RPMI7951 (cell line): Measurements from ENCODE around the gene COX5A. TPM values are rescaled to one million over a fixed set of nuclear protein-coding genes. Genes with fewer than 3 reads are reported as not detected.
"Not testable (repeated sequence)": the region's sequence is repeated elsewhere in the genome, so short reads cannot be mapped to it uniquely, and the experiment has no call there.

ENCODE experiments used
- DNase-seq: peaks from one replicate; pipeline ENCODE4 v3.0.0-alpha.2; 2012; ENCODE audit warnings: low read depth
- total RNA-seq: library from RNA; depleted of rRNA; stranded (reverse); fragments of >200 nt; shearing (Covaris generic); gene quantifications from 2 replicates; pipeline ENCODE4 v1.2.3, GENCODE V29; 2014

Gene COX5A
- total RNA-seq, 1 experiment from 2014 or later = 133 TPM

DNA sequence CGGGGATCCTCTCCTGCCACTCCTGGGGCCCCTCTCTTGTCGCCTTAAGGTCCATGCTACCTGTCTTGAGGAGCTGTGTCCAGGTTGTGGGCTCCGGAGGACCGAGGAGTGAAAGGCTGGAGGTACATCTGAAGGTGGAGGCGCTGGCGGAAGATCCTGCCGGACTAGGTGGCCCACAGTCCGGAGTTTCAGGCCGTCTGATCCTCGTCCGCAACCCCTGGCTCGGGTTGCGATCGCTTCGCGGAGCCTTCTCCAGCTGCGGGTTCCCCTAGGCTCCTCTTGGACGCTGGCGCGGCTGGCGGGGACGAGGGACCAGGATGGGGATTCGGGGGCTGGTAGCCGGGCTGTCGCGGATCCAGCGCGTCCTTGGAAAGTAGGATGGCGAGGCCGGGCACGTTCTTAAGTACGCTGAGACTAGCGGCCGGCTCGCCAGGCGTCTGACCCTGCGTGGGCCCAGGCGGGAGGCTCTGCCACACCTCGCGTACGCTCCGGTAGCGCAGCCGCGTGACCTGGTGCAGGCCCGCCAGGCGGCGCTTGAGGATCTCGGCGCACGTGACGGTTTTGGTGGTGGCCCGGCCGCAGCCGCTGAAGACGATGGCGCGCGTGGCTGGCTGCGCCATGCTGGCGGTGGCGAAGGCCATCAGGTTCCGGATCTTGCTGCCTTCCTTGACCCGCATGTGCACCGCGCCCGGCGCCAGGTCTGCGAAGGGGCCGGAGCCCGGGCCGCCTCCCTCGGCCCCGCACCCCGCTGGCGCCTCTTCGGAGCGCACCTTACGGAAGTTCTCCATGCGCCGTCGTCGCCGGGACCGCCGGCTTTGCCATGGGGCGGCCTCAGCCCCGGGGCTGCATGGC lies 18.1 kb upstream of the COX5A start:
- peak; percentile 76 for DNase-seq

DNA sequence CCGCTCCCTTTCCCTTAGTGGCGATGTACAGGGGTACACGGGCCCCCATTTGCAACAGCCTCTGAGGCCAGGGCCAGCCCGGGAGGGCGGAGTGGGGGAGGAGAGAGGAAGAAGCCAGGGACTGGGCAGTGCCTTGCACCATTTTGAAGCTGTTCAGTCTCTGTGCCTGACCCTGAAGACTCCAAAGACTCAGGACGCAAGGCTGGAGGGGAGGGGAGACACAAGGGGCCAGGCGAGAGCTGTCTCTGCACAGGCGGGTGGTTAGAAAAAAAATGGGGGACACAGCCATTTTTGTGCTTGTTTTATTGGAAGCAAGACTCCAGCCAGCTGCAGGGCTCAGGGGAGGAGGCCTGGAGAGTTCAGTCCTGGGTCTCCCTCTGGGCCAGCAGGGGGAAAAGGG lies 17.1 kb upstream of the COX5A start:
- DNase-seq = no peak

DNA sequence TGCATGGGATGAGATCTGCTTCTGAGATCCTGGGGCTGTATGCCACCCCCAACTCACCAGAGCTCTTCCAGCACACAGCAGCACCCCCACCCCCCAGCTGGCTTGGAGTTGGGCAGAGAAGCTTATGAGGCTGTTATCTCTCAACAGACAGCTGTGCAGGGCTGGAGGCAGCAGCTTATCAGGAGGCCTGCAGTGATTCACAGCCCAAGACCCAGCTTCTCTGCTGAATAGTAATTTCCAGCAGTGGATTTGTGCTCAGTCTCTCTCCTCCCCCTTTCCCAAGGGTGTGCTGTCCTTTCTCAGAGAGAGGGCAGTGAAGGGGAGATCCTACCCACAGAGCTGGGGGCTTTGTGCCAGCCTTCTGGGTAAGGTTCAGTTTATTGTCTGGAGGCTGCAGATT lies 16.6 kb upstream of the COX5A start:
- peak; percentile 51 for DNase-seq

DNA sequence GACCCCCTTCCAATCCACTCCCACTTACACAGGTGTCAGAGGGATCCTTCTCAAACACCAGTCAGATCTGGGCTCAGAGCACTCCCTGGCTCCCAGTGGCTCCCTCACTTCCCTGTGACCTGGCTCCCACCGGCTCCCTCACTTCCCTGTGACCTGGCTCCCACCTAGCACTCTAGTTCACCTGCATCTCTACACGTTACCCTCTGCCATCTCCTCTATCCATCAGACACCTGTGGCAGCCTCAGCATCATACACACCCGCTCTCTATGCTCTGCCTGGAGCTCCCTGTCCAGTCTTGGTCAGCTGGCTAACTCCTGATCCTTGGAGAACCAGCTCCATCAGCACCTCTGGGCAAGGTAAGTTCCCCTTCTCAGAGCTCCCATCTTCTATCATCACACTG lies 13.1 kb upstream of the COX5A start:
- DNase-seq = no peak

DNA sequence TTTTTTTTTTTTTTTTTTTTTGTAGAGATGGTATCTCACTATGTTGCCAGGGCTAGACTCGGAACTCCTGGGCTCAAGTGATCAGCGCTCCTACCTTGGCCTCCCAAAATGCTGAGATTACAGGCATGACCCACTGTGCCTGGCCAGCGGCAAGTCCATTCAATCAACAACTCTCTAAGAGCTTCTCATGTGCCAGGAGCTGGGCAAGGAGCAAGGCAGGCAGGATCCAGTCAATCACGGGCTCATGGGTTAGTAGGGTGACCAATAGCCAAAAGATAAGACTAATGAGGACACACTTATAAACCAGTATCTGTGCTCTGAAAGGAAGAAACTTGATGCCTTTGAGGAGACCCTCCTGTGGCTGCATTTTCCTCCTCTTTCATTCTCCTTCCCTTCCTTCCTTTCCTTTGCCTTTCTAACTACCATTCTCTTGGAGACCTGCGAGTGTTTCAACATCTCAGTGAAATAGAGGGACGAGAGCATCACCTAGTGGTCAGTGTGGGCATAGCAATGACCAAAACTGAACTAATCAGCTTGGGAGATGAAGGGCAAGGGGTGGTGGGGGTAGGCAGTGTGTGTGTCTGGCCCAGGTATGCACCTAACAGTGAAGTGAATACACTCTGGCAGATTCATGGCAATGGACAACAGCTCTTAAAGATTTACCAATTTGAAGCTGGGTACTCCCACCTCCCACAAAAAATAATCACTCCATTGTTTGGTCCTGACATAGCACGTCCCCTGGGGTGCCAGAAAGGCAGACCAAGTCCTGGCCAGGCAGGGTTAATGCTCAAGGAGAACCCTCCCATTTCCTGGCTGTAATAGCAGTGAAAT lies 12.4 kb upstream of the COX5A start:
- DNase-seq = peak; percentile 67

DNA sequence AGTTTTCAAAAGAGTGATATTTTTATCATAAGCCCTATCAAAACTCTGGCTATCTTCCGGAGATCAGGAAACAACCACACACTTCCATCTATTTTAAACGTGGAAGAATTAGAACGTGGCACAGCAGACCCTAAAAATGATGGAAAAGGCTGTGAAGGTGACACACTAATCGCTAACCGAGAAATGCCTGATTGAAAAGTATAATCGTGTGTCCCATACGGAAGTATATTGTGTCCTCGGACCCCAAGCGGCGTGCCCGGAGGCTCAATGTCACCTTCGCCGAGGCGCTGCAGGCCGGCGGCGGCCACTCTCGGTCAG lies 642 bp downstream of the COX5A start:
- no peak for DNase-seq

DNA sequence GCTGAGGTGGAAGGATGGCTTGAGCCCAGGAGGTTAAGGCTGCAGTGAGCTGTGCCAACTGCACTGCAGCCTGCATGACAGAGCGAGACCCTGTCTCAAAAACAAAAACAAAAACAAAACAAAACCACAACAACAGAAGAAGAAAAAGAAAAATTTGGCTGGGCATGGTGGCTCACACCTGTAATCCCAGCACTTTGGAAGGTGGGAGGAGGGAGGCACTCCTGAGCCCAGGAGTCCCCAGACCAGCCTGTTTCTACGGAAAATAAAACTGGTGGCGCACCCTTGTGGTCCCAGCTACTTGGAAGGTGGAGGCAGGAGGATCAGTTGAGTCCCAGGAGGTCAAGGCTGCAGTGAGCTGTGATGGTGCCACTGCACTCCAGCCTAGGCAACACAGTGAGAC lies 2.7 kb downstream of the COX5A start:
- not testable (repeated sequence) for DNase-seq

DNA sequence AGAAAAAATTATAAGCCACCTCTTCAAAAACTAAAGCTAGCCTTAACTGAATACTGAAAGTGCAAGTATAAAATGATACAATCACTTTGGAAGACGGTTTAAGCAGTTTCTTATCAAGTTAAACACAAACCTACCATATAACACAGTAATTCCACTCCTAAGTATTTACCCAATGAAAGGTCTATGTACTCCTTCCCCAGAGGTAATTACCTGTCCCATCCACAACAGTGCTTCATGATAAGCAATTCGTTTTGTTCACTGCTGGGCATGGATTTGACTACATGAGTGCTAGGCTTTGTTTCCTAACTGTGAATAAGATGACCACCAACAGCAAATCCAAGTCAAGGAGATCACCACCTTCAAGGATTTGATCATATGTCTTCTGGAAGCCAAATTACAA lies 4.3 kb downstream of the COX5A start:
- DNase-seq = no peak

DNA sequence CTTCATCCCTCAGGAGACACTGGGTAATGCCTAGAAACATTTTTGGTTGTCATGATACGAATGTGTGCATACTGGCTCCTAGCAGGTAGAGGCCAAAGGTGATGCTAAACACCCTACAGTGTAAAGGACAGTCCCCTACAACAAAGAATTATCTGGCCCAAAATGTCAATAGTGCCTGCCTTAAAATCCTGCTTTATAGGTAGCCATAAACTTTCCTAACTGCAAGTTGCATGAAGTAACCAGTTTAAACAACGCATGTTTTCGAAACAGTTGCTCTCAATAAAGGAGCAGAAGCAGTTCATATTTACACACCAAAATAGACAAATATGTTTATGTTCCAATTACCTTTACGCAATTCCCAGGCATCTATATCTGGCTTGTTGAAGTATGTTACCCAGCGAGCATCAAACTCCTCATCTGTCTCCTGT lies 9.1 kb downstream of the COX5A start:
- DNase-seq = no peak

DNA sequence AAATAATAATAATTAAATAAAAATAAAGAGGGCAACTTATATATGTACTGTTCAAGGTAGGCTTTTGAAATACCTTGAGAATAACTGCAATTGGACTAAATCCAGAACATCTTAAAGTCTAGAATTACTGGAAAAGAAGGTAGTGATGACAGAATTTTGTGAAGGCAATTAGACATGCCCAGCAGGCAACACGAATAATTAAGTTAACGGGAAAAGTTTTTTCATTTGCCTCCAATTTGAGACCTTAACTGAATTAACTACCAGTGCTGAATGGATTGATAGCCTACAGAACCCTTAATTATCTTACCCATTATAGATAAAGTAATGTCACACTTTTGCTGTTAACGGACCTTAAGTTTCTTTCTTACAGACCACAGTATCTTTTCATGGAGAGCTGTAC lies 13.3 kb downstream of the COX5A start:
- DNase-seq = no peak

DNA sequence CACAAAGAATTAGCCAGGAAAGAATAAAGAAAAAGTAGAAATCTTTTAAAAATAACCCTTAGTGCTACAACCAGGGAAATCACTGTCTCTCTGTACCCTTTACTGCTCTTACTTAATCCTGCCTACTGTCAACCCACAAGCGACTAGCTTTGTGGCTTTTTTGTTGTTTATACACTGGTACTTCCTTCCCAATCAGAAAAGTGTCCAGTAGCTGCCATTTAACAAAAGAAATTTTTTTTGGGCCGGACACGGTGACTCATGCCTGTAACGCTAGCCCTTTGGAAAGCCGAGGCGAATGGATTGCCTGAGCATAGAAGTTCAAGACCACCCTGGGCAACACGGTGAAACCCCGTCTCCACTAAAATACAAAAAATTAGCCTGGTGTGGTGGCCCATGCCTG lies 17.4 kb downstream of the COX5A start:
- peak; percentile 32 for DNase-seq

DNA sequence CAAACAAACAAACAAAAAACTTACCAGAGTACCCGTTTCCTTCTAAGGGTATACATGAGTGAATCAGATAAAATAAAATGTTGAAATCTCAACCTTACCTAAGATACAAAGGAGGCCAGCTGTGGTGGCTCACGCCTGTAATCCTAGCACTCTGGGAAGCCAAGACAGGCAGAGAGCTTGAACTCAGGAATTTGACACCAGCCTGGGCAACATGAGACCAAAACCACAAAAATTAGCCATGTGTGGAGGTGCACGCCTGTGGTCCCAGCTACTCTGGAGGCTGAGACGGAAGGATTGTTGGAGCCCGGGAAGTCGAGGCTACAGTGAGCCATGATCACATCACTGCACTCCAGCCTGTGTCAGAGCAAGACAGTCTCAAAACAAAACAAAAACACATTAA lies 20.2 kb downstream of the COX5A start:
- peak; percentile 18 for DNase-seq

DNA sequence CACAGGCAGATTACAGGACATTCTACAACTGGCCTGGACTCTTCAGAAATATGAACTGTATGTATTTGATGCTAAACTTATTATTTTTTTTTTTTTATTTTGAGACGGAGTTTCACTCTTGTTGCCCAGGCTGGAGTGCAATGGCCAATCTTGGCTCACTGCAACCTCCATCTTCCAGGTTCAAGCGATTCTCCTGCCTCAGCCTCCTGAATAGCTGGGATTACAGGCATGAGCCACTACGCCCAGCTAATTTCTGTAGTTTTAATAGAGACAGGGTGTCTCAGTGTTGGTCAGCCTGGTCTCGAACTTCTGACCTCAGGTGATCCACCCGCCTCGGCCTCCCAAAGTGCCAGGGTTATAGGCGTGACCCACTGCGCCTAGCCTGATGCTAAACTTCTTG lies 24.1 kb downstream of the COX5A start:
- not testable (repeated sequence) for DNase-seq

DNA sequence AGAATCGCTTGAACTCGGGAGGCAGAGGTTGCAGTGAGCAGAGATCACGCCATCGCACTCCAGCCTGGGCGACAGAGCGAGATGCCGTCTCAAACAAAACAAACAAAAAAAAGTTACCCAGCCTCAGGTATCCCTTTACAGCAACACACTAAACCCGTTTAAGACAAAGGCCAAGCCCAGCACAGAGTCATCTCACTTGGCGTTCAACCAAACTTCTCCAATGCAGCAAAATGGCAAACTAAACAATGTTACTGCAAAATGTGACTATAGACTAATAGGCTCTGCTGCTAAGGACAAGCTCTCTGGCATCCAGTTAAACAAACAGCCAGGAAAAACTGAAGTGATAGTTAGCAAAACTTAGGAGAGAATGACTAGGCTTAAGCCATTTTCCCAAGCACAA lies 24.8 kb downstream of the COX5A start:
- DNase-seq = no peak

DNA sequence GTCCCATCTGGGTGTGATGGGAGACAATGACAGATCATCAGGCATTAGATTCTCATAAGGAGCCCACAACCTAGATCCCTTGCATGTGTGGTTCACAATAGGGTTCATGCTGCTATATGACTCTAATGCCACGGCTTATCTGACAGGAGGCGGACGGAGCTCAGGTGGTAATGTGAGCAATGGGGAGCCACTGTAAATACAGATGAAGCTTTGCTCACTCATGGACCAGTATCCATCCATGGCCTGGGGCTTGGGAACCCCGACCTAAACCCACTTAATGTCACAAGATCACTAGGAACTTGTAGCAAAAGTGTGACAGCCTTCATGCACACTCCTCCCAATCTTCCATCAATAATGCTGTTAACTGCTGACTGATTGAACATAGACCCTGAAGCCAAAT lies 29.2 kb downstream of the COX5A start:
- DNase-seq = no peak

DNA sequence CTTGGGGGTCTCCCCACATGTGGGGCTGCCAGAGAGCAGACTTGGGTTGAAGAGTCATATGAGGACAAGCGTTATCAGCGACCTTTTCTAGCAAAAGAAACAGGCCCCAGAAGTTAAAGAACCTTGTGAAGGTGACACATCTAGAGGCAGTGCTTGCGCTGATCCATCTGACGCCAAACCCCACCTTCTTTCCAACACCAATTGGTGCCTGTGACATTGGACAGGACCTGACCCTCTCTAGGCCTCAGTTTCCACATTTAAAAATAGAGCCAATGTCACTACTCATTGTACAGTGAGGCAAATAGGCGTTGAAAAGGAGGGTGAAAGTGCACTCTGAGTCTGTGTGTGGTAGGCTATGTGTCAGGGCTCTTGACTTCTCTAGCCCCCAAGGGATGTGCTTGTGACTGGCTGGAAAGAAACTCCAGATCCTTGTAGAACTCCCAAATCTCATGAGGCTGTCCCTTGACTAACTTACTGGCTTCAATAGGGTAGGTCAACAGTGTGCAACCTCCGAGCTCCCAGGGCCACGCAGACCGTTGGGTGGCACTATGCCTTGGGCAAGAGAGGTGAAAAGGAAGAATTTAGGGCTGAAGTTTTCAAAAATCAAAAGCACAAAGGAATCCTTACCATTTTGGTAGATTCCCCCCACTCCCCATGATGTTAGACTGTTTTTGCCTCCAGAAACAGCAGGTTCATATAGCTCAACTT lies 30.6 kb downstream of the COX5A start:
- DNase-seq = peak; percentile 53

DNA sequence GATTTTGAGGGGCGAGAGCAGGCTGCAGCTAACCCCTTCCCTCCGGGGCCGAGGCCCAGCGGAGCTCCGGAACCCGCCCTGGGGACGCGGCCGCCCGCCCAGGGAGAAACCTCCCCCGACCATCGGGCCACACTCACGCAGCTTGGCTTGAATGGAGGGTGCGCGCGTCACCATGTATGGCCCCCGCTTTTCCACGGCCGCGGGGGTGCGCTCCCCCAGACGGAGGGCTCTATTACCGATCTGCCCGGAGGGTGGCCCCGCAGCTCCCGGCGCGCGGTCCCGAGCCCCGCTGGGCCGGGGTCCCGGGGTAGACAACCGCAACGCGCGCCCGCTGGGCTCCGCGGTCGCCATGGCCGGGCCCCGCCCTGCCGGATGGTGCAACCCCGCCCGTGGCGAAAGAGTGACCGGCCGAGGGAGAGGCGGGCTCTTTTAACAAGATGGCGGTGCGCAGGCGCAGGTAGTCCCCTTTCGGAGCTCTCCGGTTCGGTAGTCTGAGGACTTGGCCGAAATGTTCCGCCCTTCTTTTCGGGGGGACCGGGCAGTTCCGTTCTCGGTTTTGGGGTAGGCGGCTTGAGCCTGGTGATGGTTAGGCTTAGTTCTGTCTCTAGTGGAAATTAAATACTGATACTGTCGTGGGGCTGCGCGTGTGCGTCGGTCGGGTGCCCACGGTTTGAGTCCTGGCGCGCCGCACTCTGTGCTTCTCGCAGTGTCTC lies 31.3 kb downstream of the COX5A start, which contains the start of gene FAM219B:
FAM219B (minus strand) TSS at position 402 of the 713 bp plus-strand sequence; CDS start at position 351, 51 bp downstream.
- peak; percentile 86 for DNase-seq

DNA sequence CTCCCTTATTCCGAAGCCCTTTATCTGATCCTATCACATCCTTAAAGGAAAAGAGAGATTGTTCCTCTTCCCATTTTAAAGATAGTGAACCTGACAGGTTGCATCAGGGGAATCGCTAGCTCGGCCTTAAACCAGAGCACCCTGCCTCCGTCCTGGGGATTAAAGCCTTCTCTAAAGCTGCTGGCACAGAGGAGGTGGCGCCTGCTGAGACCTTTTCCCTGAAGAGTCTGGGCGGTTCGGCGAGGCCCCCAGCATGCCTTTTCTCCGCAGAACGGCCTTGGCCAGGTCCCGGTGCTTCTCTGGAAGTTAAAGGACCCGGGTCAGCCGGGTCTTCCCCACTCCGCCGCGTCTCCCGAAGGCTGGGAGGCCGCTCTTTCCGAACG lies 31.8 kb downstream of the COX5A start:
- DNase-seq = peak; percentile 43

DNA sequence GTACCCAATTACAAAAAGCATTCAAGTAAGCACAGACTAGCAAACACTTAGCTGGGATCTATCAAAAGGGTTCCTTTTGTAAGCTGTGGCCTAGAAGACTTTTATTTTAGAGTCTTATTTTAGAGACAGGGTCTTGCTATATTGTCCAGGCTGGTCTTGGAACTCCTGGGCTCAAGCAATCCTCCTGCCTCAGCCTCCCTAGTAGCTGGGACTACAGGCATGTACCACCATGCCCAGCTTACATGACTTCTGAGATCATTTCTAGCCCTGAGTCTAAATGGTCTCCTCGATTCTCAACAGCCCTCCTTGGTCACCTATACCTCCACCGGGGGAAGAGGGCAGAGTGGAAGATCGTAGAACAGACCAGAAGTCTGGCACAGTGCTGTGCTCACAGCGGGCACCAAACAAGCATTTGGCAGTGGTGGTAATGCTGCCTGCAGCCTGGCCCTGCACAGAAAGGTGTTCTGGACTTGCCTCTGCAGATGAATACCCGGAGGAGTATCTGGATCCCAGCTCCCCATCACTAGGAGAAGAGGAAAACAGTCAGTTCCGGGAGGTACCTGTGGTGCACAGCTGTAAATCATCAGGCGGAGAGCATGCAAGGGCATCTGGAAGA lies 33.6 kb downstream of the COX5A start:
- no peak for DNase-seq

DNA sequence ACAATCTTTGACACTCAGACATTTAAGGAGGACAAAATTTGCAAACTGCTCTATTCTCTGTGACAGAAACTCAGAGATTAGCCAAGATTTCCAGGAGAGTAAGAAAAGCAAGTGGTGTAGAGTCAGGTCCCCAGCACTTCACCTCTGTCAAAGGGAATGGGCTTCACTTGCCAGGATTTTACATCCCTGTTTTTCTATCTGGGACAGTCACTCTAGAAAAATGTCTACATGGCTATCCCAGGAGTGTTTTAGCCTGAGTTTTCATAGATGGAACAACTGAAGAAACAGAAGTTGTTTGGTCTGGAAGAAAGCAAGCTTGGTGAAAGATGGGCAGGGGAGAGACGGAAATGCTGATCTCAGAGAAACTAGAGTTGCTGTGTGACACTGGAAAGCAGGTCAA lies 34.2 kb downstream of the COX5A start:
- DNase-seq = no peak
